GM18502 (cell line): Measurements from ENCODE around the gene TFB2M.
"Not testable (repeated sequence)": the region's sequence is repeated elsewhere in the genome, so short reads cannot be mapped to it uniquely, and the experiment has no call there.

ENCODE experiments used
- ATAC-seq: cut with Tn5 transposase; IDR thresholded peaks from one replicate; pipeline ENCODE4 v1.9.1; 2021; ENCODE audit warnings: mild to moderate bottlenecking; ENCODE audit not compliant: unreplicated experiment, poor library complexity

Gene TFB2M

GRCh38 chr1:246566128-246566812, at the start of gene TFB2M, which contains the start of gene CNST:
TSS of gene TFB2M (minus strand) at chr1:246566261. CDS start at chr1:246566138, 123 bp downstream.
TSS of gene CNST (plus strand) at chr1:246566456. CDS start at chr1:246591563, 25,107 bp downstream.
- ATAC-seq, result peak; percentile 92

GRCh38 chr1:246613096-246613758, 47.2 kb upstream of the TFB2M start:
- ATAC-seq, result no peak

- ATAC-seq, result no peak
Observed at GRCh38 chr1:246609632-246610031, 43.6 kb upstream of the TFB2M start.

GRCh38 chr1:246608616-246609376, 42.7 kb upstream of the TFB2M start:
- ATAC-seq, result peak; percentile 75

GRCh38 chr1:246607462-246607861, 41.4 kb upstream of the TFB2M start:
- ATAC-seq, result no peak

GRCh38 chr1:246605231-246605630, 39.2 kb upstream of the TFB2M start:
- ATAC-seq, result not testable (repeated sequence)

- ATAC-seq, result peak; percentile 56
Observed at GRCh38 chr1:246602194-246602593, 36.1 kb upstream of the TFB2M start.

- no peak for ATAC-seq
Observed at GRCh38 chr1:246600579-246600978, 34.5 kb upstream of the TFB2M start.

GRCh38 chr1:246599315-246599714, 33.3 kb upstream of the TFB2M start:
- ATAC-seq, result no peak

- no peak for ATAC-seq
Observed at GRCh38 chr1:246597971-246598370, 31.9 kb upstream of the TFB2M start.

GRCh38 chr1:246597340-246597739, 31.3 kb upstream of the TFB2M start:
- ATAC-seq, result no peak

GRCh38 chr1:246595146-246595545, 29.1 kb upstream of the TFB2M start:
- ATAC-seq, result no peak

- no peak for ATAC-seq
Observed at GRCh38 chr1:246592695-246593094, 26.6 kb upstream of the TFB2M start.

GRCh38 chr1:246591958-246592357, 25.9 kb upstream of the TFB2M start:
- peak; percentile 13 for ATAC-seq

GRCh38 chr1:246591504-246591903, 25.4 kb upstream of the TFB2M start:
- ATAC-seq, result peak; percentile 97

- peak; percentile 55 for ATAC-seq
Observed at GRCh38 chr1:246591047-246591446, 25.0 kb upstream of the TFB2M start.

GRCh38 chr1:246589919-246590318, 23.9 kb upstream of the TFB2M start:
- not testable (repeated sequence) for ATAC-seq

- no peak for ATAC-seq
Observed at GRCh38 chr1:246588159-246588721, 22.2 kb upstream of the TFB2M start.

GRCh38 chr1:246587606-246588005, 21.5 kb upstream of the TFB2M start:
- no peak for ATAC-seq

GRCh38 chr1:246587032-246587431, 21.0 kb upstream of the TFB2M start:
- ATAC-seq, result no peak
